OCI-LY1 (cell line): ENCODE measurements around the gene AP4E1.
"Not testable (repeated sequence)": the region's sequence is repeated elsewhere in the genome, so short reads cannot be mapped to it uniquely, and the experiment has no call there.

Experiments used
- H2AFZ ChIP-seq: fragments of 200-600 bp; sonication (generic), shearing (Covaris generic); 2 replicates; pipeline ENCODE4 v1.6.0; 2014; ENCODE audit warnings: antibody characterized with exemption, mild to moderate bottlenecking, low read length
- H3F3A ChIP-seq: fragments of 200-600 bp; sonication (generic), shearing (Covaris generic); 2 replicates; pipeline ENCODE4 v1.6.0; 2014; ENCODE audit warnings: mild to moderate bottlenecking, antibody characterized with exemption, low read length, moderate library complexity; ENCODE audit not compliant: insufficient read depth
- H3K27ac ChIP-seq: fragments of 200-600 bp; sonication (generic); 2 replicates; pipeline ENCODE4 v1.5.1; 2014; ENCODE audit warnings: low read length, mixed run types, mild to moderate bottlenecking, low read depth; ENCODE audit not compliant: poor library complexity, severe bottlenecking
- H3K27me3 ChIP-seq: fragments of 200-600 bp; sonication (generic); 2 replicates; pipeline ENCODE4 v1.6.0; 2014; ENCODE audit warnings: antibody characterized with exemption, mild to moderate bottlenecking, low read length, moderate library complexity; ENCODE audit not compliant: insufficient read depth
- H3K36me3 ChIP-seq: fragments of 200-600 bp; sonication (generic); 2 replicates; pipeline ENCODE4 v1.6.1; 2014; ENCODE audit warnings: mild to moderate bottlenecking, antibody characterized with exemption, low read length, moderate library complexity, mixed read lengths; ENCODE audit not compliant: insufficient read depth
- H3K4me1 ChIP-seq: fragments of 200-600 bp; sonication (generic); 2 replicates; pipeline ENCODE4 v1.5.1; 2014; ENCODE audit warnings: mild to moderate bottlenecking, low read length, moderate library complexity; ENCODE audit not compliant: insufficient read depth, severe bottlenecking
- H3K4me2 ChIP-seq: fragments of 200-600 bp; sonication (generic), shearing (Covaris generic); 2 replicates; pipeline ENCODE4 v1.6.1; 2014; ENCODE audit warnings: low read length
- H3K4me3 ChIP-seq: fragments of 200-600 bp; sonication (generic); 2 replicates; pipeline ENCODE4 v1.5.1; 2014; ENCODE audit warnings: low read length, low read depth, mild to moderate bottlenecking, mixed read lengths; ENCODE audit not compliant: poor library complexity, severe bottlenecking
- H3K79me2 ChIP-seq: fragments of 200-600 bp; shearing (Covaris generic); 2 replicates; pipeline ENCODE4 v1.6.1; 2016; ENCODE audit warnings: mixed run types, low read length, mixed read lengths; ENCODE audit not compliant: insufficient read depth
- H3K9ac ChIP-seq: fragments of 200-600 bp; sonication (generic), shearing (Covaris generic); 2 replicates; pipeline ENCODE4 v1.6.1; 2014; ENCODE audit warnings: mild to moderate bottlenecking, low read length, mixed read lengths
- H3K9me2 ChIP-seq: fragments of 200-600 bp; sonication (generic), shearing (Covaris generic); 2 replicates; pipeline ENCODE4 v1.6.1; 2014; ENCODE audit warnings: low read depth, mild to moderate bottlenecking, low read length, mixed read lengths
- H3K9me3 ChIP-seq: fragments of 200-600 bp; shearing (Covaris generic); 2 replicates; pipeline ENCODE4 v1.6.1; 2014; ENCODE audit warnings: low read length, mixed read lengths
- H4K20me1 ChIP-seq: fragments of 200-600 bp; sonication (generic), shearing (Covaris generic); 2 replicates; pipeline ENCODE4 v1.6.0; 2016; ENCODE audit warnings: mild to moderate bottlenecking, low read length; ENCODE audit not compliant: insufficient read depth
- CTCF ChIP-seq: fragments of 200-600 bp; sonication (generic), shearing (Covaris generic); IDR thresholded peaks from 2 replicates; pipeline ENCODE4 v1.5.1; 2017; ENCODE audit warnings: mild to moderate bottlenecking, antibody characterized with exemption, low read length, moderate library complexity, mixed read lengths
- EZH2 ChIP-seq: fragments of 200-600 bp; sonication (generic), shearing (Covaris generic); IDR thresholded peaks from 2 replicates; pipeline ENCODE4 v1.8.0; 2017; ENCODE audit warnings: borderline replicate concordance, mixed run types, mild to moderate bottlenecking, antibody characterized with exemption, low read length, moderate library complexity, mixed read lengths

Gene AP4E1

DNA sequence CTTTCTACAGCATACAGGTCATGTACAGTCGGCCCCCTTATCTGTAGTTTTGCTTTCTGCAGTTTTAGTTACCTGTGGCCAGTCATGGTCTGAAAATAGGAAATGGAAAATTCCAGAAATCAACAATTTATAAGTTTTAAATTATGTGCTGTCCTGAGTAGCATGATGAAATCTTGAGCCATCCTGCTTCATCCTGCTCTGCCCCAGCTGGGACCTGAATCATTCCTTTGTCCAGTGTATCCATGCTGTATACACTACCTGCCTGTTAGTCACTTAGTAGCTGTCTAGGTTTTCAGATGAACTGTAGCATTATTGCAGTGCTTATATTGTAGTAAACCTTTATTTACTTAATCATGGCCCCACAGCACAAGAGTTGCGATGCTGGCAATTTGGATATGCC, 44.8 kb downstream of the AP4E1 start:
- H2AFZ ChIP-seq: no peak overlapping the region
- H3K36me3 ChIP-seq: peaks cover 86% of the 10 kb centered on the region

GRCh38 chr15:50954837-50955236, 46.4 kb downstream of the AP4E1 start:
- H3K9me3 ChIP-seq, H3F3A ChIP-seq, H3K79me2 ChIP-seq, H3K4me2 ChIP-seq, H3K9ac ChIP-seq, H2AFZ ChIP-seq, H3K4me1 ChIP-seq, H3K4me3 ChIP-seq, H3K27ac ChIP-seq, H4K20me1 ChIP-seq, H3K9me2 ChIP-seq, H3K27me3 ChIP-seq: not testable (repeated sequence)
- H3K36me3 ChIP-seq: peaks cover 94% of the 10 kb centered on the region

More for the DNA sequence above, 44.8 kb downstream of the AP4E1 start:
- Histone ChIP-seq H3K9me2 (no peaks in the 10 kb centered on the region), H3K79me2 (no peaks in the 10 kb centered on the region), H3K4me2 (no peak overlapping the region), H3K4me1 (no peaks in the 10 kb centered on the region), H3K4me3 (no peak overlapping the region), H3F3A (no peaks in the 10 kb centered on the region), H4K20me1 (no peaks in the 10 kb centered on the region), H3K9me3 (no peaks in the 10 kb centered on the region; the same call in 1 of the 2 replicates), H3K9ac (no peak overlapping the region), H3K27me3 (no peaks in the 10 kb centered on the region), H3K27ac (no peak overlapping the region)
- TF ChIP-seq CTCF: no peak
- no peak for TF ChIP-seq EZH2

- Histone ChIP-seq H3K4me3 (no peak overlapping the region), H3K9me2 (no peaks in the 10 kb centered on the region), H3K36me3 (peaks cover 70% of the 10 kb centered on the region), H3K79me2 (no peaks in the 10 kb centered on the region), H3K4me1 (no peaks in the 10 kb centered on the region), H3F3A (no peaks in the 10 kb centered on the region), H3K4me2 (no peak overlapping the region), H3K9ac (no peak overlapping the region), H3K27ac (no peak overlapping the region), H3K27me3 (no peaks in the 10 kb centered on the region), H3K9me3 (peaks cover 24% of the 10 kb centered on the region), H4K20me1 (no peaks in the 10 kb centered on the region), H2AFZ (no peak overlapping the region)
- TF ChIP-seq EZH2 (no peak), CTCF (no peak)
Measured at GRCh38 chr15:50959717-50960116, 51.2 kb downstream of the AP4E1 start.

DNA sequence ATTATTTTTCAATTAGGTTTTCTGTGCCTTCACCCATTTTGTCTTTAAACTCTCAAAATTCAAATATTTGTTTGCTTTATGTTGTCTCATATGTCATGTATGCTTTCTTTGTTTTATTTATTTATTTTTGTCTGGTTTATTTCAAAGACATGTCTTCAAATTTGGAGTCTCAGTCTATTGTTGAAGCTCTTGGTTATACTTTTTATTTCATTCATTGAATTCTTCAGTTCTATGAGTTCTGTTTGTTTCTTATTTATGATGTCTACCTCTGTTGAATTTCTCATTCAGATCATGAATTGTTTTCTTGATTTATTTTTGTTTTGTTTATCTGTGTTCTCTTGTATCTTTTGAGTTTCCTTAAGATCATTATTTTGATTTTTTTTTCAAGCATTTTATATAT, 55.6 kb downstream of the AP4E1 start:
- Histone ChIP-seq H3K9me2 (no peaks in the 10 kb centered on the region), H3K79me2 (no peaks in the 10 kb centered on the region), H3K4me1 (no peaks in the 10 kb centered on the region), H3K27me3 (no peaks in the 10 kb centered on the region), H3K4me3 (no peak overlapping the region), H4K20me1 (no peaks in the 10 kb centered on the region), H3F3A (no peaks in the 10 kb centered on the region), H3K9ac (no peak overlapping the region), H3K4me2 (no peak overlapping the region), H3K27ac (no peak overlapping the region), H3K9me3 (peaks cover 27% of the 10 kb centered on the region), H2AFZ (no peak overlapping the region), H3K36me3 (peaks cover 42% of the 10 kb centered on the region)
- no peak for TF ChIP-seq EZH2
- TF ChIP-seq CTCF: no peak
